Activated CD4-positive, alpha-beta T cell treated with anti-CD3 and anti-CD28 coated beads, Interleukin-2, amount 10 ng/mL, durations not matched to agents 24 days and 14 days (primary cell): ENCODE data around the gene ATP12A. TPM values are rescaled to one million over a fixed set of nuclear protein-coding genes. Genes with fewer than 3 reads are reported as not detected.
A peak's percentile ranks its signal among the peaks of the same experiment; 100 is the strongest.

Experiments
- DNase-seq: peaks from one replicate; pipeline ENCODE4 v3.0.0; 2022
- H3K27ac Mint-ChIP-seq: one replicate; pipeline ENCODE4 v1.8.0; 2022; ENCODE audit warnings: mild to moderate bottlenecking, mixed read lengths
- H3K27me3 Mint-ChIP-seq: one replicate; pipeline ENCODE4 v1.8.0; 2022; ENCODE audit warnings: mixed read lengths
- H3K36me3 Mint-ChIP-seq: one replicate; pipeline ENCODE4 v1.8.0; 2022; ENCODE audit warnings: low read depth, mild to moderate bottlenecking, mixed read lengths
- H3K4me1 Mint-ChIP-seq: one replicate; pipeline ENCODE4 v1.8.0; 2021; ENCODE audit warnings: mixed read lengths
- H3K4me3 Mint-ChIP-seq: one replicate; pipeline ENCODE4 v1.8.0; 2022; ENCODE audit warnings: mild to moderate bottlenecking, moderate library complexity, mixed read lengths
- H3K9me3 Mint-ChIP-seq: one replicate; pipeline ENCODE4 v1.8.0; 2021; ENCODE audit warnings: mixed read lengths
- intact Hi-C: fragments of 100-400 bp; cut with micrococcal nuclease; formaldehyde crosslinking; loops from one replicate; pipeline ENCODE4 v1.15.1; 2023
- total RNA-seq: library from RNA; stranded (reverse); gene quantifications from 2 replicates; pipeline ENCODE4 v1.2.3, GENCODE V29; 2022

Gene ATP12A
- total RNA-seq, 1 donor from 2014 or later: 0.23 TPM

DNA sequence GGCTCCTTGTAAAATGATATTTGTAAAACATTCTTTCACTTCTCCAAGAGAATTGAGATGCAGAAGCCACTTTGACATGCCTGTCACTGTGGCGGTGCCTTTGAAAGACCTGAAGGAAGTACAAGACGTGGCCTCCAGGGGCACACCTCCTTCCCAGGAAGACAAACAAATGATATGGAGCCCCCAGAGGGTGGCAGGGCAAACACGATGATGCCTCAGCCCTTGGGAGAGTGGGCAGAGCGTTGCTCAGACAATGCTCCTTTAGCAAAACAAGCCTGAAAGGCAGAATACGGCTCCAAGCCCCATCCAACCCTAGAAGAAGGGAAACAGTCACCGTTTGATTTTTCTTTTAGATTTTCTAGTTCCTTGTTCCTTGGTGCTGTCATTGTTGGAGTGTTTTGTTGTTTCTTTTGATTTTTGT is 9.2 kb upstream of the ATP12A start:
- H3K4me3 Mint-ChIP-seq: no peak overlapping the region
- intact Hi-C loops: loop anchor here (1.0 to 2.0 kb wide), 2 partner anchors 65 to 90 kb away; no protein-coding TSS in a partner anchor

DNA sequence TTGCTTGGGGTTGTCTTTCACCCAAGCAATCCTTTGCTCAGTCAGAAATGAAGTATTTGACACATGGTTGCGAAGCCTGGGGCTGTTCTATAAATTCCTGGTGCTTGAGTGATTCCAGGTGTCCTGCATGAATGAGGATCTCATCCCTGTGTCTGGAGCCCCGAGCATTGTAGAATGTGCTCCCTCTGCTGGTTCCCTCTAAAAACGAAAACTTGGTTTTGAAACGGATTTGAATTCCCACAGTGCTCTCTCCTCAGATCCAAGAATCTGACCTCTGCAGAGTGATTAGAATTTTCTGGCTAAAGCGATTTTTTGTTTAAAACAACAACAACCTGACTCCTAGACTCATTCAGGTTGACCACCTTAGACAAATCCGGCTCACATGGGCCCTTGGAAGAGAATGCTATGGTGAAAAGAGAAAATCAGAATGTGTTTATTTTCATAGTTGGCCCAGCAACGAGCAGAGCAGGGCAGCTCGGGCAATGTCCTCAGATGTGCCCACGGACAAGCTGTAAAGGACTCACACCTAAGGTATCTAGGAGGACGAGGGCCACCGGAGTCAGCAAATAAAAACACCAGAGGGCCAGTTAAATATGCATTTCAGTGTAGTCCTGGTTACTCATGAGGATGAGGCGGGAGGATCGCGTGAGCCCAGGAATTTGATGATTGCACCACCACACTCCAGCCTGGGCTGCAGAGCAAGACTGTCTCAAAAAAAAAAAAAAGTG is 8.7 kb upstream of the ATP12A start:
- Mint-ChIP-seq H3K36me3 (no peaks in the 10 kb centered on the region), H3K9me3 (no peaks in the 10 kb centered on the region)
- peak; percentile 75 for DNase-seq

More for the DNA sequence above, 9.2 kb upstream of the ATP12A start:
- Mint-ChIP-seq H3K9me3 (no peaks in the 10 kb centered on the region), H3K27ac (no peak overlapping the region), H3K4me1 (peaks cover 14% of the 10 kb centered on the region), H3K36me3 (no peaks in the 10 kb centered on the region), H3K27me3 (peaks cover 22% of the 10 kb centered on the region)
- no peak for DNase-seq

DNA sequence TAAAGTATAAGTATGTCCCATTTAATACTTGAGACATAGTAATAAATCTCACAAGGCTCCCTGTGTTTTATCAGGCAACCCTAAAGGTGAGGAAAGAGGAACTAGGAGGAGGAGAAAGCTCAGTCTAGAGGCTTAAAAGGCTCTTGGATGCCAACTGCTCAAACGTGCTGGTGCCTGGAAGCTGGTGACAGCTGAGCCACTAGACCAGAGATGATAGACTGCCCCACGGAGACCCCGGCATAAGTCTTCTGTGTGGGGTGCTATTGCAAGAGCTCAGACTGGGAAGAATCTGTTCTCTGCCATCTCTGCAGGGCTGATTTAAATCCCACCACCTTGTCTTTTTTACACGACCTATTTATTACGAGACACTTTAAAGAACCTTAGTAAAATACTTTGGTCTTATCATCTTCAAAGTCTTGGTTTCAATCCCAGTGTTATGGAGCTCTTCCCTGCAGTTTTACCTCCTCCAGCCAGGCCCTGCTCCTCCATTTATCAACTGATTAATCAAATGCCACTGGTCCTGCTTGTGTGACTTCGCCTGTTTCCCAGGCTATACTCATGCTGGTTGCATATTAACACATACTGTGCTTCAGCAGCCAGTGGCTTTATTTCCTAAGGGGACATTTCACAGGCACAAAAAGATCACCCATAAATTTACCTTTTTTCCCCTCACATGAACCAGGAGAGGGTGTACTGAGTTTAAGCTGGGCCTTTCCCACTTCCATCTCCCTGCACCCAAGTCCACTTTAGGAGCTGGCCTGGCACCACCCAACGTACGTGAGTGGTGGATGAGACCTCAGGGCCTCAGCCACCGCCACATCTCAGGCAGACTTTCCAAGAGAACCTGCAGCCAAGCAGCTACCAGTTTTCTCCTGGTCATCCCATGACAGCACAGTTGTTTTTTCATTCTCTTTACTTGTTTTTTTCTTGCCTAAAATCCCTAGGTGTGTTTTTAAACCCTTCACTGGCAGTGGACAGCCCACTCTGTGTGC is 7.8 kb upstream of the ATP12A start:
- Mint-ChIP-seq H3K27ac (no peak overlapping the region), H3K9me3 (no peaks in the 10 kb centered on the region), H3K27me3 (peaks cover 22% of the 10 kb centered on the region), H3K4me3 (no peak overlapping the region), H3K36me3 (no peaks in the 10 kb centered on the region), H3K4me1 (peaks cover 14% of the 10 kb centered on the region)
- intact Hi-C loops: no loop called here
- no peak for DNase-seq

More for the DNA sequence above, 8.7 kb upstream of the ATP12A start:
- Mint-ChIP-seq H3K27me3 (peaks cover 23% of the 10 kb centered on the region), H3K4me1 (peaks cover 14% of the 10 kb centered on the region), H3K4me3 (no peak overlapping the region), H3K27ac (no peak overlapping the region)
- intact Hi-C loops: loop anchor here (1.0 to 2.0 kb wide), 2 partner anchors 65 to 91 kb away; no protein-coding TSS in a partner anchor

GRCh38 chr13:24675806-24676570 is 4.2 kb upstream of the ATP12A start:
- H3K9me3 Mint-ChIP-seq: no peaks in the 10 kb centered on the region
- H3K27ac Mint-ChIP-seq: no peak overlapping the region
- H3K27me3 Mint-ChIP-seq: peaks cover 38% of the 10 kb centered on the region
- no peaks in the 10 kb centered on the region for H3K36me3 Mint-ChIP-seq
- no peak for DNase-seq
- H3K4me3 Mint-ChIP-seq: no peak overlapping the region
- H3K4me1 Mint-ChIP-seq: peaks cover 11% of the 10 kb centered on the region
- intact Hi-C loops: no loop called here

DNA sequence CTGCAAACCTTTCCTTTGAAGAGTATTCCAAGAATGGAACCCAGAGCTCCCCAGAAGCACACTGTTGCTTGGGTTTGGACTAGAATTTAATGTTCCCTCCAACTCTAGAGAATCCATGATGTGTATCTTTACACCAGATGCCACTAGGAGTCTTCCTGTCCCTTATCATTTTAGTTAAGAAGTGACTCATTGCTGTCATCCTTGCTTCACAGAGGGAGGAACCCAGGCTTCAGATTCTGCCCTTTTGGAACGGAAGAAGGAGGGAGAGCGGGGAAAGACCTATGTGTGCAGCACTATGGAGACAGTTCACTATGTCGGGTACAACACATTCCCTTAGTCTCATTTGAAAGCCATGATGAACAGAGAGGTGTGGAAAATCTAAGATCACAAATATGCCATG is 2.1 kb upstream of the ATP12A start:
- intact Hi-C loops: no loop called here
- peaks cover 46% of the 10 kb centered on the region for H3K27me3 Mint-ChIP-seq
- H3K4me3 Mint-ChIP-seq: no peak overlapping the region
- H3K9me3 Mint-ChIP-seq: no peaks in the 10 kb centered on the region
- H3K27ac Mint-ChIP-seq: no peak overlapping the region
- no peak for DNase-seq
- peaks cover 10% of the 10 kb centered on the region for H3K4me1 Mint-ChIP-seq
- H3K36me3 Mint-ChIP-seq: no peaks in the 10 kb centered on the region

GRCh38 chr13:24679686-24680085 is 522 bp upstream of the ATP12A start:
- H3K27me3 Mint-ChIP-seq: peaks cover 46% of the 10 kb centered on the region
- DNase-seq: no peak
- H3K27ac Mint-ChIP-seq: no peak overlapping the region
- peaks cover 24% of the 10 kb centered on the region for H3K4me1 Mint-ChIP-seq
- intact Hi-C loops: loop anchor here (5.0 kb wide), 1 partner anchor 167 kb away; the partner anchor contains the start of gene PARP4
- H3K9me3 Mint-ChIP-seq: no peaks in the 10 kb centered on the region
- H3K36me3 Mint-ChIP-seq: no peaks in the 10 kb centered on the region
- peak overlapping the region; percentile 42 for H3K4me3 Mint-ChIP-seq

DNA sequence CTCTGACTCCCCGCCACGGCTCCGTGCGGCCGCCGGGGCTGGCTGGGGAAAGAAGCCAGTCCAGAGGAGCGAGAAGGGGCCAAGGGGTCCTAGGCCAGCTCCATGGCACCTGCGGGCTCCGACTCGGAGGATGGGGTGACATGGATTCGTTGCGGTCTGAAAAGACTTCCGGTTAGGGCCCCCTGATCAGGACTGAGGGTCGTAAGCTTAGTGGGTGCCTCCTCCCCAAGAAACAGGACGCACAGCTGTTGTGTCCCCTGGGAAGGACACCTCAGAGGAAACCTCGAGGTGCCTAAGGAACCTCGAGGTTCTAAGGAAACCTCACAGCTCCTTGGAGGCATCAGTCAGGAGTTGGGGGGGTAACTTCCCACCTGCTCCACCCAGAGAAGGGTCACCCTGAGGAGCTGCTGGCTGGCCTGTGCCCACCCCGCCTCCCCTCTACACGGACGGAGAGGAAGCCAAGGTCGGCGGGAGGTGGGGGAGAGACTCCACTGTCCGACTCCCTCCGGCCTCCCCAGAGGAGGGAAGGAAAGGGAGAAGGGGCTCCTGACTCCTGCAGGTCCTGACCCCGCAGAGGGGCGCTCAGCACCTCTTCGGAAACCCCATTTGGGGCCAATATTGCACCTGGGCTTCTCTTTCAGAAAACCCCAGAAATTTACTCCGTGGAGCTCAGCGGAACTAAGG is 855 bp downstream of the ATP12A start:
- Mint-ChIP-seq H3K9me3 (no peaks in the 10 kb centered on the region), H3K4me1 (peaks cover 31% of the 10 kb centered on the region), H3K27me3 (peaks cover 52% of the 10 kb centered on the region), H3K36me3 (no peaks in the 10 kb centered on the region), H3K4me3 (no peak overlapping the region), H3K27ac (no peak overlapping the region)
- intact Hi-C loops: loop anchor here (5.0 kb wide), 1 partner anchor 169 kb away; the partner anchor contains the start of gene PARP4
- no peak for DNase-seq

DNA sequence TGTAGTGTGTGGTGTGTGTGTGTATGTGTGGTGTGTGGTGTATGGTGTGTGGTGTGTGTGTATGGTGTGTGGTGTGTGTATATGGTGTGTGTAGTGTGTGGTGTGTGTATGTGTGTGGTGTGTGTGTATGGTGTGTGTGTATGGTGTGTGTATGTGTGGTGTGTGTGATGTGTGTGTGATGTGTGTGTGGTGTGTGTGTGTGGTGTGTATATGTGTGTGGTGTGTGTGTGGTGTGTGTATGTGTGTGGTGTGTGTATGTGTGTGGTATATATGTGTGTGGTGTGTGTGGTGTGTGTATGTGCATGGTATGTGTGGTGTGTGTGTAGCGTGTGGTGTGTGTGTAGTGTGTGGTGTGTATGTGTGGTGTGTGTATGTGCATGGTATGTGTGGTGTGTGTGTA is 1.7 kb downstream of the ATP12A start:
- Mint-ChIP-seq H3K36me3 (no peaks in the 10 kb centered on the region), H3K4me3 (peak overlapping the region; percentile 2), H3K4me1 (peaks cover 31% of the 10 kb centered on the region), H3K9me3 (no peaks in the 10 kb centered on the region), H3K27me3 (peaks cover 57% of the 10 kb centered on the region), H3K27ac (no peak overlapping the region)
- DNase-seq: no peak
- intact Hi-C loops: loop anchor here (5.0 kb wide), 1 partner anchor 170 kb away; the partner anchor contains the start of gene PARP4

- Mint-ChIP-seq H3K4me3 (no peak overlapping the region), H3K9me3 (no peaks in the 10 kb centered on the region), H3K27me3 (peaks cover 58% of the 10 kb centered on the region), H3K4me1 (peaks cover 31% of the 10 kb centered on the region), H3K27ac (no peak overlapping the region), H3K36me3 (no peaks in the 10 kb centered on the region)
- DNase-seq: no peak
- intact Hi-C loops: loop anchor here (5.0 kb wide), 1 partner anchor 170 kb away; the partner anchor contains the start of gene PARP4
These were observed 2.1 kb downstream of the ATP12A start for GRCh38 chr13:24682353-24682752.

DNA sequence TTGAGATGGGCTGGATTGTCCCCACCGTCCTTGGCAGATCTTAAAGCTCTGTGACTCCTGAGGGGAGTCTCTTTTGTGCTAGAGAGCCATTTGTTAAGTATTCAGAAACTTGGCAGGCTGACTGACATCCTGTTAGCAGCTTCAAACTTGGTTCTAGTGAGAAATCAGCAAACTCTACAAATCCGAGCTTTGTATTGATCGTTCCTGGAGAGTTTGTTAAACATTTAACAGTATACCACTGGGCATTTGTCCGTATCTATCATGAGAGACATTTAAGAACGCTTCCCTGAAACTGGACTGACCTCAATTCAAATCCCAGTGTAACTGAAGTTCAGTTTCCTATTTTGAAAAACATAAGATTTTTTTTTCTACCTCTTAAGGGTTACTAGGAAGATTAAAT is 3.1 kb downstream of the ATP12A start:
- Mint-ChIP-seq H3K4me3 (no peak overlapping the region), H3K27me3 (peaks cover 57% of the 10 kb centered on the region), H3K9me3 (no peaks in the 10 kb centered on the region), H3K4me1 (peaks cover 31% of the 10 kb centered on the region), H3K27ac (no peak overlapping the region), H3K36me3 (no peaks in the 10 kb centered on the region)
- intact Hi-C loops: loop anchor here (5.0 kb wide), 1 partner anchor 171 kb away; the partner anchor contains the start of gene PARP4
- no peak for DNase-seq

DNA sequence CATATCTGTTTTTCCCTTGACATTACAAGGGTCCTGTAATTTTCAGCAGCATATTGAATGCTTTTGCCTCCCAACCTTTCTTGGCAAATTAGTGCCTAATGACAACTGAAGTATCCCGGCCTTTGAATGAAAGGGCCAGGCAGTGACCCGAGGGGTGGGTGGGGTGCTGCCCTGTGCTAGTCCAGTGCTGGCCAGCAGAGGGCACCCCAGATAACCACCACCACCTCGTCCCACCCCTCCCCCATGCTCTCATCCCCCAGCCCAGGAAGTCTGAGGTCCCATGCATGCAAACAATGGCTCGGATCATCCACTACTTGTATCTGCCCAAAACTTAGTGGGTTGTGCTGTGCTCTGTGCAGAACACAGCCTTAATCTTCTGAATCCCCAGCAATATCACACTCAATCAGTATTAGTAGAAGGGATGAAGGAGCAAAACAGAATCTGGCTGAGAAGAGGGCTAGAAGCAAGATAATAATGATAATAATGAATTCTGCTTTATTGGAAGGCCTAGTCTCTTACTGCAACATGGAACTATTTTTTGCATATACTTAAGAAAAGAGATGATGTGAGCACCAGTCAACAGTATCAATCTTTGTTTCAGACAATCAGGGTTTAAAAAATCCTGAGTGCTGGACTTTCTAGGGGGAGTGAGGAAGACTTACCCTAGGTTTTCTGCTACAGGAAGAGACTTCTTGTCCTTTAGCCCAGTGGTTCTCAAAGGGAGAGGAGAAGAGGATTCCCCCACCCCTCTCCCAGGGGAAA is 3.8 kb downstream of the ATP12A start:
- H3K9me3 Mint-ChIP-seq: no peaks in the 10 kb centered on the region
- H3K4me1 Mint-ChIP-seq: peaks cover 31% of the 10 kb centered on the region
- peak overlapping the region; percentile 66 for H3K27ac Mint-ChIP-seq
- no peak overlapping the region for H3K4me3 Mint-ChIP-seq
- DNase-seq: peak; percentile 84
- no peaks in the 10 kb centered on the region for H3K36me3 Mint-ChIP-seq
- H3K27me3 Mint-ChIP-seq: peaks cover 58% of the 10 kb centered on the region
- intact Hi-C loops: loop anchor here (2.0 to 5.0 kb wide), 2 partner anchors 43 to 172 kb away; partner anchors contain the start of gene PARP4

- peak overlapping the region; percentile 66 for H3K27ac Mint-ChIP-seq
These were observed 4.4 kb downstream of the ATP12A start for GRCh38 chr13:24684600-24684998.

More at GRCh38 chr13:24684600-24684998, 4.4 kb downstream of the ATP12A start:
- Mint-ChIP-seq H3K4me1 (peaks cover 29% of the 10 kb centered on the region), H3K9me3 (no peaks in the 10 kb centered on the region), H3K36me3 (no peaks in the 10 kb centered on the region), H3K27me3 (peaks cover 53% of the 10 kb centered on the region), H3K4me3 (no peak overlapping the region)
- intact Hi-C loops: loop anchor here (2.0 to 5.0 kb wide), 2 partner anchors 42 to 172 kb away; partner anchors contain the start of gene PARP4
- peak; percentile 76 for DNase-seq
